ENCODE measurements around the gene PECR.
"Not testable (repeated sequence)": the region's sequence is repeated elsewhere in the genome, so short reads cannot be mapped to it uniquely, and the experiment has no call there.

PECR gene

DNA sequence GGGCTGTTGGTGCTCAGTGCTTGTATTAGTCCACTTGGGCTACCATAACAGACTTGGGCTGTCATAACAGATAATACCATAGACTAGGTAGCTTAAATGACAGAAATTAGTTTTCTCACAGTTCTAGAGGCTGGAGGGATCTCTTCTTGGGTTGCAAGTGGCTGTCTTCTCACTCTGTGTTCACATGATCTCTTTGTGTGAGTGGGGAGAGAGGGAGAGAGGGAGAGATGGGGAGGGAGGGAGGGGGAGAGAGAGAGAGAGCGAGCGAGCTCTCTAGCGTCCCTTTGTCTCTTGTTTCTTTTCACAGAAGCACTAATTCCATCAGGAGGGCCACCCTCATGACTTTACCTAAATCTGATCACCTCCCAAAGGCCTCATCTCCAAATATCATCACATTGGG lies 23.1 kb upstream of the PECR start:
- no peak for DNase-seq (ENCODE audit: low read depth)

DNA sequence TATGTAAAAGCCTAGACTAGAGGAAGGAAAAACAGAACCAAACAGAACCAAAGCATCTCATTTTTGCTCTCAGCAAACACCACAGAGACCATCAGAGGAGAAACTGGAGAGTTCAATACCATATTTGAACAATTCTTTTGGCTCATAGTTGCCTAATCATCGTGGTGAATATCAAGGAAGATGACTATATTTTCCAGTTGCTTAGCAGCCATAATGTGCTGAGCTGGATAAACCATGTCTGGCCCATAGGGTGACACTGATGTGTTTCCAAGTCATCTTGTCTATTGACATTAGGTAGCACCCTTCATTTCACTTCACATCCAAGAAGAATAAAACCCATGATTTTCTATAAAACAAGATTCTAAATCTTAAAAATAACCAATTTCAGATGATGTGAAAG lies 21.6 kb upstream of the PECR start:
- DNase-seq (ENCODE audit: low read depth): no peak

DNA sequence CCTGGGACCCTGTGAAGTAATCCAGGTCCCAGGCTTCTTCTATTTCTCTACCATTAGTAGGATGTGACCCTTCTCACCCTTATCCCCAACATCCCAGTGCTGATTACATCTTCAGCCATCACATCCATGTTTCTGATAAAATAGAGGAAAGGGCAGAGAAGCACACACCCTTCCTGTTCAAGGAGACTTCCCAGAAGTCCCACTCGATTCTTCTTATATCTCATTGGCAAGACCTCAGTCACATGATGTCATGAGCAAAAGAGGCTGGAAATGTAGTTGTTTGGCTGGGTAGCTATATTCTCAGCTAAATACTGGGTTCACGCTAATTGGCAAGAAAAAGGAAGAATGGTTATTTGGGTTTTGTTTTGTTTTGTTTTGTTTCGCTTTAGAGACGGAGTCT lies 19.5 kb upstream of the PECR start:
- DNase-seq (ENCODE audit: low read depth): no peak

DNA sequence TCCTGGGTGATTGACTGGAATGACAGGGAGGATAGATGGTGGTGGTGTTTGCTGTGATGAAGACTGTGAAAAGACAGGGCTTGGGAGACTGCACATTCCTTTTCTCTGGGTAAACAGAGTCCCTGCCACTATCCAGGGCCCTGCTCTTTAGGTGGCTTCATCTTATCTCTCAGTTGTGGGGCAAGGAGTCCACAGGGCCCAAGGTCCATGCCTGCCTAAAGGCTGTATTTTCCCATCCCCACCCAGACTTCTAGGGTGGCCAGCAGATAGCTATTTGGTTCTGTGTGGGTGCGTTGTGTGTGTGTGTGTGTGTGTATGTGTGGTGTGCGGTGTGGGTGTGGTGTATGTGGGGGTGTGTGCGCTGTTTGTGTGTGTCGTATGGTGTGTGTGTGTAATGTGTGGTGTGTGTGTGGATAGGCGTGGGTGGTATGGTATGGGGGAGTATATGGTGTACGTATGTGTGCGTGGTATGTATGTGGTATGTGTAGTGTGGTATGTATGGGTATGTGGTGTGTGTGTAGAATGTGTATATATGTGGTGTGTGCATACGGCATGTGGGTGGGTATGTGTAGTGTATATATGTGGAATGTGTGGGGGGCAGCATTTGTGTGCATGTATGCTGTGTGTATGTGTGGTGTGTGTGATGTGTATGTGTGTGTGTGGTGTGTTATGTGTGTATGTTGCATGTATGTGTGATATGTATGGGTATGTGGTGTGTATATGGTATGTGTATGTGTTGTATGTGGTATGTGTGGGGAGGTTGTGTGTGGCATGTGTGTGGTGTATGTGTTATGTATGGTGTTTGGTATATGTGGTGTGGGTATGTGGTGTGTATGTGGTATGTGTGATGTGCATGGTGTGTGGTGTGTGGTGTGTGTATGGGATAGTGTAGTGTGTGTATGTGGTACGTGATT lies 17.1 kb upstream of the PECR start:
- DNase-seq (ENCODE audit: low read depth): no peak

DNA sequence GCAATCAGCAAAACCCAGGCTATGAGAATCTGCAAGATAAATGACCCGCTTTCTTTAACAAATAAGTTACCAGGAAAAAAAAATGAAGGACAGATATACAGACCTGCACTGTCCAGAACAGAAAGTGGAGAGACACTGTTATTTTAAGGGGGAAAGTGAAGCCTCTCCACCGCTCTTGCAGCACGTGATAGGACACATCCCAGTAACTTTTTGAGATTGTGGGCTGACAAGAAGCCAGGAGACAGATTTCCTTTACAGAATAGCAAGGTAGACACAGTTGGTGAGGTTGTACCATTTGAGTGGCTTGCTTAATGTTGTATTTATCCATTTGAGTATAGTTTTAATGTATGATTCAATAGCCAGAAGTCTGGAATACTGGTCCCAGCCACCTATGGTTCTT lies 13.1 kb upstream of the PECR start:
- no peak for DNase-seq (ENCODE audit: low read depth)

DNA sequence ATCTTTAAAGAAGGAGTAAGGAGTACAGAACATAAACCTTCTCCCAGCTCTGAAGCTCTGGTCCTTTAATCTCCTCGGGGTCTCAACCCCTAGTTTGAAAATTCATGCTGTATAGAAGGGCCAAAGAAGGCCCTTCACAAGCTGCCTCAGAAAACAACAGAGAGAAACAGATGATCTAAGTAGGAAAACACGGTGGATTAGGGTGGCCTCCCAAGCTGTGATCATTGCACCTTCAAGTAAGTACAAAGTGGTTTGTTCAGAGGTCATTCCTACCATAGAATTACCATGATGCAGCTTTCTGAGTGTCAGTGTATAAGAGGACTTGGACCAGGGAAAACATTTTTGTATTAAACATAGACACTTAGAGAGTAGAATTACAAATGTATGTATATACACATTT lies 11.0 kb upstream of the PECR start:
- no peak for DNase-seq (ENCODE audit: low read depth)

DNA sequence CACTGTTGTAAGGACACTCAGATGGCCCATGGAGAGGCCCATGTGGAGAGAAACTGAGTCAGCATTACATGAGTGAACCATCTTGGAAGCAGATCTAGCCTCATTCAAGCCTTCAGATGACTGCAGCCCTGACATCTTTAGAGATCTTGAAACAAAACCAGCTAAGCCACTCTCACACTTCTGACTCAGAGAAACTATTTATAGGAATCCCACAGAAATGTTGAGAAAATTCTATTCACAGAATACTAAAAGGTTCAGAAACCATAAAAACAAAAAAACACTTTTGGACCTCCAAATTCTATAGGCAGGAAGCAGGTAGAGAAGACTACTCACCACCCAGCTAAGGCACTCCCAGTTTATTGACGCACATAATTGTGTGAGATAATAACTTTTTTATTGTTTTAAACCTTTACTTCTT lies 8.8 kb upstream of the PECR start:
- DNase-seq (ENCODE audit: low read depth): no peak

DNA sequence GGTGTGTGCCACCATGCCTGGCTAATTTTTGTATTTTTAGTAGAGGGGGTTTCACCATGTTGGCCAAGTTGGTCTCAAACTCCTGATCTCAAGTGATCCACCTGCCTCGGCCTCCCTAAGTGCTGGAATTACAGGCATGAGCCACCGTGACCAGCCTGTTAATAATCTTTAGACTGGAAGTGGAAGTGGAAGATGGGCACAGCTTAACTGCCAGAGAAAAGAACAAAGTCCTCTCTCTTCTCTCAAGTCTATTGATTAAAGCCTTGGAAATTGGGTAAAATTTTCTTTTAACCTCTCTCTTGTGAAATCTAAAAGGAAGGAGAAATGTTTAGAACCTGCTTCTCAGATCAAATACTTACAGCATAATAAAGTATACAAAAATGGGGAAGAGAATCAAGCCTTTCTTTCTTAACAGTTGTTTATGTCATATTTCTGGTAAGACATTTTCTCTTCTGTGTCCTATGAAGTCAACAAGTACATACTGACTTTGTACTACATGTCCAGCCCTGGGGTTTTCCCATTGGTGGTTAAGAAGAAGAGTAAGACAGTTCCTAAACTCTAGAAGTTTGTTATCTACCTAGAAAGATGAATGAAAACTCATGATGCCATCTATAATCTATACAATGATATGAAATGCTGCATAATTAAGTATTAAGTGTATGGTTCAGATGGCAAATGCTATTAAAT lies 4.7 kb upstream of the PECR start:
- DNase-seq (ENCODE audit: low read depth): no peak

DNA sequence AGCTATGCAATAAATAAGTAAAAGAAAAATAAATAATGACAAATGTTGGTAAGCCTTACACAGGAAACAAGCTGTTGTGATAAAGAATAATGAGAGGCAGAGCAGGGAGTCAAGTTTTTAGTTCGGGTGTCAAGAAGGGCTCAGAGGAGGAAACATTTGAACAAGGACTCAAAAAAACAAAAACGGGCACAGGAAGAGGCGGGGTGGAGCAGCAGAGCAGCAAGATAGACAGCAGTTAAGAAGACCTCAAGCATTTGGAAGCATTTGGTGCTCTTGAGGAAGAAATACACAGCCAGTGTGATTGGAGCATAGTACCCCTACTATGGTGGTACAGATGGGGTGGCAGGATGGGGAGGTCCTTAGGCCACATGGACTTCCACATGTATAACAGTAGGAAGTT lies 2.9 kb upstream of the PECR start:
- DNase-seq (ENCODE audit: low read depth): no peak

DNA sequence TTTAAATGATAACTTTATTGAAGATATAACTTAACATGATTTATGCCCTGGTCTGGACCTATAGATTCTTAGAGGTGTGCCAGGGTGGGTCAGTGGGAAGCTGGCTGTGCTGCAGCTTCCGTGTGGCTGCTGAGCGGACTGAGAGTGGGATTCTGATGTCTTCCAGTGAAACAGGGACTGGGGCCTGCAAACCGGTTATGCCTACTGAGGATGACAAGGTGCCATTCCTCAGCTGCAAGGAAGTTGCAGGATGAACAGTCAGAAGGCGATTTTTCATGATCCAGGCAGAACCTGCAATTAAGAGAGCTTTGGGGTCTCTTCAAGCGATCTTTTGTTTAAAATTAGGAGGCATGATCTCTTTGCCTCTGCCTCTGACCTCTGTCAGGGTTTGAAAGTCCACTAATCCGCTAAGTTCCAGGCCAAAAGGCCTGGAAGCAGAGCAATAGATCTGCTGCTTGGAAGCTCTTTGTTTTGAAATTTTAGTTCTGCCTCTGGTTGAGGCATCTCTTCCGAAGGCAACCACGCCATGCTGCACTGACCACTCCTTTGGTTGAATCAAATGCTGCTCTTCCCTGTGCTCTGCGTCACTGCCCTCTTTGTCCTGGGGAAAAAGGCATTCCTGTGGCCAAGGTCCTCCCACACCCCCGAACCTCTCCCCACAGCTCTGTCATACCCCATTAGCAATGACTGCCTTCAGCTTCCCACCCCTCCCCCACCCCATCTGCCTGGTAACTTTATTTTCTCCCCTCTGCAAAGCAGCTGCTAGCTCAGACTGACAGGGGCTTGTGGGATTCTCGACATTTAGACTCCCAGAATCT lies 2.1 kb upstream of the PECR start:
- DNase-seq (ENCODE audit: low read depth): no peak

DNA sequence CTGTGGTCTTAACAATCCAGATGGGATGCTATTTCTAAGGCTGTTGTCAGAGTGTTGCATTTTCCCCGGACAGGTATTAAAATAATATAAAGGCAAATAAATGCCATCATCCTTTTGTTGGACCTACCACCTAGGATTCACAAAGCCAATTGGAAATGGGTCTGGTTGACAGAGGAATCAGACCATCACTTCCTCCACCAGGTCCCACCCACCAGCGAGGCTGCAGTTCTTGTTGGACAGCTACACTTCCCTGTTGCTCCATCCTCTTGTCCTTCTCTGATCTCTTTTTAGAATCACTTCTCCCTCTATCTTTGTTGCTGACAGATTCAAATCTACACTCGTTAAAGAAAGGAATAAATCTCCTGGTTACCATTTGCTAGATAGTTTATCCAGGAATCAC lies 1.2 kb upstream of the PECR start:
- no peak for DNase-seq (ENCODE audit: low read depth)

DNA sequence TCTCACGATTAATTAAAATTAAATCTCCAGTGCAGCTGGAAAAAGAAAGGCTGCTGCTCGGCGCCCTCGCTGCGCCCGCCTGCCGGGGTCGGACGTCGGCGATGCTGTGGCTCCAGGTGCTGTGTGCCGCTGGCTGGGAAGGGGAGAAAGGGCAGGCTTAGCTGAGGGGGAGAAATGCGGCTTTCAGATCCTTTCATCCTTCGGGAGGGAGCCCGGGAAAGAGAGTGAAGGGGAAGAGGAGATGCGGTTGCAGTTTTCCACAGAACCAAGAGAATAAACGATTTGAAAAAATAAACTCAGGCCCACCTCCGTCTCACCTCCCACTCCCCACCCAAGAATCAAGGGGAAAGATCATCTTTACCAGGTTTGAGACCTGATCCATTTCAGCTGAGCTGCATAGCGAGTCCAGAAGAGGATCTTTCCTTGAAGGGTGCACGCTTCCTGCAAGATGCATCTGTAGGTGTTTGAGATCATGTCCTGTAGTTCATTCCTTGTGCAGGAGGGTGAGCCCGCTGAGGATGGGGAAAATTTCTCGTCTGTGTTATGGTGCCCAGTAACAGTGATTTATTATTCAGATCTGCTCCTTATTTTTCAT lies 605 bp upstream of the PECR start:
- no peak for DNase-seq (ENCODE audit: low read depth)

DNA sequence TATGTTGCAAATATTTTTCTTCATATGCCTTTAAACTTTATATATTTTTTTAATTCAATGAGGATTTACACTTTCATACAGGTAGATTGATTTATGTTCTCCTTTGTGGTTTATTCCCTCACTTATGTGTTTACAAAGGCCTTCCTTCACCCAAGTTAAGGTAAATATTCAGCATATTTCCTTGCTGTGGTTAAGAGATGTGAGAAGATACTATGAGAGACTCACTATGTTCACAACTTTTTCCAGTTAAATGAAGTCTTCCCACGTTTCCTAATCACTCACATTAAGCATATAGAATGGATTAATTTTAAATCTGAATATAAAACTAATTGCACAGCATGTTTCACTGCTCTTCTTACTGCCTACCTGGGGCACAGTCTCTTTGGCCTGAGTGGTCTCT lies 597 bp downstream of the PECR start:
- DNase-seq (ENCODE audit: low read depth): no peak

DNA sequence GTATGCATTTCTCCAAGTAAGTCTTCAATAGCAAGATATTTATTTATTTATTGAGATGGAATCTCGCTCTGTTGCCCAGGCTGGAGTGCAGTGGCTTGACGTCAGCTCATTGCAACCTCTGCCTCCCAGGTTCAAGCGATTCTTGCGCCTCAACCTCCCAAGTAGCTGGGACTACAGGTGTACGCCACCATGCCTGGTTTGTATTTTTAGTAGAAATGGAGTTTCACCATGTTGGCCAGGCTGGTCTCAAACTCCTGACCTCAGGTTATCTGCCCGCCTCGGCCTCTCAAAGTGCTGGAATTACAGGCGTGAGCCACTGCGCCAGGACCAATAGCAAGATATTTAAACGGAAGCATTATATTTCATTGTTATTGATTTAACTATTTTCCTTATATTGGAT lies 1.6 kb downstream of the PECR start:
- not testable (repeated sequence) for DNase-seq (ENCODE audit: low read depth)

DNA sequence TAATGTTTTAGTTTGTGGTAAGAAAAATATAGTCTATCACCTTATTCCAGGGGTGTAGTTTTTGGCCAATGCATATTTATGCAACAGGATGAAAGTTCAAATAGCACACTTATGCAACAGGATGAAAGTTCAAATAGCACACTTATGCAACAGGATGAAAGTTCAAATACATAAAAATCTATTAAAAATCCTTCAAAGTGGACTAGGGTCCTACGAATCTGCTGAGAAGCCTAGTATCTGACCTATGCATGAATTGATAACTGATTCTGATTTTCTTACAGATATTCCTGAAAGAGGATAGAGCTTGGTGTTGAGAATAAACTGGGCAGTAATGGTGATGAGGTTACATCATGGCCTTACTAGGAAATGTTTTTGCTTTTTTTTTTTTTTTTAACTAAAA lies 2.8 kb downstream of the PECR start:
- no peak for DNase-seq (ENCODE audit: low read depth)

DNA sequence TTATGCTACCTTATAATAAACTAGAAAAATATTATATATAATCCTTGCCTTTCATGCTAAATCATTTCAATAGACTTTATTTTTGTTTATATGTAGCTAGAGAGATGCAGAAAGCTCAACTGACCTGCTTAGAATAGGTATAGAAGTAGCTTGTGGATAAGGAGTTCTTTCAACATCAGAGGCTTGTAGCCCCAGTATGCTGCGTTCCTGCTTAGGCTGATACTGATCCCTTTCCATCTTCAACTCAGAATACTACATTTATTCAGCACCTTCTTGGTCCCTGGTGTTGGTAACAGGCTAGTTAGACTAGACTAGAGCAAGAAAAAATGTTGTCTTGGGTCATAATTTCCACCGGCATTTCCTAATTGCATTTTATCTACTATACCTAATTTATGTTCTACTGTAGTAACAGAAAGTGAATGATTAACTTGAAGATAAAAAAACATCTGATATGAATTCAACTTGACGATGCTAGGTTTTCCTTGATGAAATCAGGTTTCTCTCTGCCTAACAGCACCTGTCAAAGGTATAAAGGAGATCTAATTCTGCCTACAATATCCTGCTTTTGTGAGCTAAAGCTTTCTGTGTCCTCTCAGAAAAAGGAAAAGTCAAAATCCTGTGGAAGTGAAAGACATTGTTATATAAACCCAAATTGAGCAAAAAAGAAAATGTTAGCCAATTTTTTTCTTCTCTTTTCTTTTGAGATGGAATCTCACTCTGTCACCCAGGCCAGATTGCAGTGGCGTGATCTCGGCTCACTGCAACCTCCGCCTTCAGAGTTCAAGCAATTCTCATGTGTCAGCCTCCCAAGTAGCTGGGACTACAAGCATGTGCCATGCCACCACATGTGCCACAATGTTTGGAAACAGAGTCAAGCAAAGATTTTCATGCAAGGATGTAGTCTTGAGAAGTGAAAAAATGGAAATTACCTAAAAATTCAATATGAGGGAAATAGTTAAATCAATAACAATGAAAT lies 5.8 kb downstream of the PECR start:
- DNase-seq (ENCODE audit: low read depth): no peak

DNA sequence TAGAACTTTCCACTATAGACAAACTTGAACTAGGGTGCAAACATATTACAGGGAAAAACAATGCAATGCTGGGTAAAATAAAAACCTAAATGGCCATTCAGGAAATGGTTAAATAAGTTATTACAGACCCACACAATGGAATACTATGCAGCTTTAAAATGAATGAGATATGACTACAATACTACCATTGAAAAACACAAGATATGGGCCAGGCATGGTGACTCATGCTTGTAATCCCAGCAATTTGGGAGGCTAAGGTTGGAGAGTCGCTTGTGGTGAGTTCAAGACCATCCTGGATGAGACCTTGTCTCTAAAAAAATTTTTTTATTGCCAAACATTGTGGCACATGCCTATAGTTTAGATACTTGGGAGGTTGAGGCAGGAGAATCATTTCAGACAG lies 6.8 kb downstream of the PECR start:
- DNase-seq (ENCODE audit: low read depth): no peak

DNA sequence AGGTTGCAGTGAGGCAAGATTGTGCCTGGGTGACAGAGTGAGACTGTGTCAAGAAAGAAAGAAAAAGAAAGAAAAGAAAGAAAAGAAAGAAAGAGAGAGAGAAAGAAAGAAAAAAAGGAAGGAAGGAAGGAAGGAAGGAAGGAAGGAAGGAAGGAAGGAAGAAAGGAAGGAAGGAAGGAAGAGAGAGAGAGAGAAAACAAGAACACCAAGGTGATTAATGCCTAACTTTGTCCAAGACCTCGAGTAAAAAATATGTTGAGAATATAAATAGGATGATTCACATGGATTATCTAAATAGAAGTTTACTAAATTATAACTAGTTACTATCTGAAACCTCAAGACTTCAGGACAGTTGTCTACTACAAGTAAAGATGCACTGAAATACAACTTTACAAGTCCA lies 7.2 kb downstream of the PECR start:
- no peak for DNase-seq (ENCODE audit: low read depth)

DNA sequence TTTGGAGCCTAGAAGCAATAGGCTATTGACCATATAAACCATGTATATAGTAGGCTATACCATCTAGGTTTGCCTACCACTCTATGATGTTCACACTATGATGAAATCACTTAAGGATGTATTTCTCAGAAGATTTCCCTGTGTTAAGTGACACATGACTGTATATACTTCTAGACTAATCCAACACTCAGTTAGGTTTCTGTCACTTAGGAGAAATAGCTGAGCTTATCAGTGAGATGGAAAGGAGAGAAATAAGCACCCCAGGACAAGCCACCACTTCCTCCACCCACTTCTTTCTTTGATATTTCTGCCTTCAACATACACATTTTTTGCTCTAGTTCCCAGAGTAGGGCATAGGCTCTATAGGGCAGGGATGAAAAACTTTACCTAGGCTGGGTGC lies 7.8 kb downstream of the PECR start:
- DNase-seq (ENCODE audit: low read depth): no peak

DNA sequence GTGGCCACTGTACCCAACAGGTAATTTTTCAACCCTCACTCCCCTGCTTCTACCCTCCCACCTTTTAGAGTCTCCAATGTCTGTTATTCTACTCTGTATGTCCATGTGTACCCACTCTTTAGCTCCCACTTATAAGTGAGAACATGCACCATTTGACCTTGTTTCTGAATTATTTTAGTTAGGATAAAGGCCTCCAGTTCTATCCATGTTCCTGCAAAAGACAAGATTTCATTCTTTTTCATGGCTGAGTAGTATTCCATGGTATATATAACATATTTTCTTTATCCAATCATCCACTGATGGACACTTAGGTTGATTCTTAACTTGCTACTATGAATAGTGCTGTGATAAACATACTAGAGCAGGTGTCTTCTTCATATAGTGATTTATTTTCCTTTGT lies 9.1 kb downstream of the PECR start:
- no peak for DNase-seq (ENCODE audit: low read depth)

Measured in T-helper 22 cell (primary cell).